8988T (cell line): Measurements from ENCODE around the gene OPN5.

Experiments
- DNase-seq: peaks from one replicate; pipeline ENCODE4 v3.0.0; 2011

OPN5 gene

GRCh38 chr6:47875593-47875992 is 93.8 kb downstream of the OPN5 start:
- no peak for DNase-seq
